NCI-H146 treated with DMSO at 0.1 percent for 48 hours (cell line): ENCODE measurements around the gene KRT12.
"Not testable (repeated sequence)": the region's sequence is repeated elsewhere in the genome, so short reads cannot be mapped to it uniquely, and the experiment has no call there.

Experiments used
- DNase-seq: peaks from one replicate; lab custom pipeline; 2025; ENCODE audit not compliant: unreplicated experiment; lab: John Stamatoyannopoulos, UW

Gene KRT12

DNA sequence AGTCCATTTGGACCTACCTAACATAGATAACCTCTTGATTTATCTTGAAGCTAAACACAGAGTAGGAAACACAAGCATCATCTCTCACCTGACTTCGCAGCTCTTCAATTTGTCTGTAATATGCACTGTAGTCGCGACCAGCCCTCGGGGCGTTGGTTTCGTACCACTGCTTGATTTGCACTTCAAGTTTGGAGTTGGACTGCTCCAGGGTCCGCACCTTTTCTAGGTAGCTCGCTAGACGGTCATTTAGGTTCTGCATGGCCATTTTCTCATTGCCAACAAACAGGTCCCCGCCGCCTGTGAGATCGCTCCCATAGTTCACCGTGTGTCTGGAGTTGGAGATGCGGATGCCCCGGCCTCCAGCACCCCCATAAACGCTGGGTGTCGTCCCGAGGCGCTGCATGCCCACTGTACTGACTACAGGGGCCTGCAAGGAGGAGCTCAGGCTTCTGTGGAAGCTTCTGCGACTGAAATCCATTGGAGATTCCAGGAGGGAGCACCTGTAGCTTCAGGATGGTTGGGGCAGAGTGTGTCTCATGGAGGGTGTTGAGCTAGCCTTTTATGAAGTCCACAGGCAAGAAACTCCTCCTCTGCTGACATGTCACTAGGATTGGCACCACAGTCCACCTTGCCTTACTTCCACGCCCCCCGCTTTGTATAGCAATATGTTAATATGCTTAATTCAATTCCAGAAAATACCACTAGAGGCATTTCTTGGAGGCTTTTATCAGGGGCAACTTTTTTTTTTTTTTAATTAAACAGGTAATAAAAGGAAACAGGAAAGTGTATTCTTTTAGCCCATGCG, 17.9 kb upstream of the KRT12 start, which contains the start of gene KRT20:
KRT20 (minus strand) TSS at position 535 of the 805 bp plus-strand sequence; CDS start at position 478, 57 bp downstream.
- no peak for DNase-seq

DNA sequence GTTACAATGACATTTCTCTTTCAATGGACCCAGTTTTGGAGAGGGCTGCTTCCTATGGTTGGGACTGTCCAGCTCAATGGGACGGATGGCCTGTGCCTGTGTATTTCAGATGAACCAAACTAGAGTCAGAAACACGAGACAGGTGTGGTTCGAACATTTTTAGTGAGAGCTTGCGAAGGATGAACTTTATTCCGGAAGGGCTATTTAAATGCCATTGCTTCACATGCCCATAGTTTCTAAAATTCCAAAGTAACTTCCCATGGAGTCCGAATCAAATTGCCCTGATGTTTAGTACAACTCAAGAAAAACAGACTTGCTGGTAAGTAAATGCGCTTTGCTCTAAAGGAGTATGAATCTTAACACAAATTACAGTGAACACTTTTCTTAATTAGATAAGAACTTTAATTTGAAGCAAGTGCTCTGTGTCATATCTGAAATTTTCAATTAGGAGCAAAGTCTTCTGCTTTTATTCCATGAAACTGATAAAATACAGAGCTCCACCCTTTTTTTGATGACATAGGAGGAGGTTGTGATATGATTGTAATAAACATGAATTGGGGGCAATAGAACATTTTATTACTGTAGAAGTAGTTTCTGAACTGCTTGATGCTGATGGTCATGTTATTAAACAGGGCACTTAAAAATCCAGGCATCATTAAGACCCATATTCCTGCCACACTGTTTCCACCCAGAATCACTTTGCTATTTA, 16.8 kb upstream of the KRT12 start:
- no peak for DNase-seq

DNA sequence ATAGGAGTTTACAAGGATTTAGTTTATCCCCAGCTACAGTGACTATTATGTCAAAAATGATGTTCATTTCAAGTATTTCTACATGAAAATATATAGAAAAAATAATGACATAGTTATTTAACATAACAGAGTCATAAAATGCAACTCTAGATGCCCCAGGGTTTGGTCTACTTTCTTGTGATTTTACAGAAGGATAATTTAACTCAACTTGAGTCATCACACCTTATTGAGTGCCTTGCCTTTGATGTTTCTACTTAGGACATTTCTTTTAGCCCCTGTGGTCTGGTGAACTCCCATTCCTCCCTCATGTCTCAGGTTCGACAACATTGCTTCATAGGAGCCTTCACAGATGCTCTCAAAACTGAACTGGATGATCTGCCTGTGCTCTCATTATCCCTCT, 16.0 kb upstream of the KRT12 start:
- no peak for DNase-seq

DNA sequence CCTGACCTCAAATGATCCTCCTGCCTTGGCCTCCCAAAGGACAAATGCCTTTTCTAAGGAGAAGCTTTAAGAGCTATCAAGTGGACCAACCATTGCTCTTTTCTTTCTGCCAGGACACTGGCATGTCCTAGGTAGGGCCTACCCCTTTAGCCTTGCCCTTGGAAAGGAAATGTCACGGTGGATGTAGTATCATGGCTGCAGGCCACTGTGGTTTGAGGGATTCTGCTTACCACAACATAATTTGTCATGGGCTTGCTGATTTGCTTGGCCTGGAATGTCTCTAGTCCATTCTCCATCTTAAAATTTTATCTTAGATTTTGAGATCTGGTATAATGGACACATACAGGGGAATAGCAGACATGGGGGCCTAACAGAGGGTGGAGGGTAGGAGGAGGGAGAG, 12.0 kb upstream of the KRT12 start:
- DNase-seq: no peak

DNA sequence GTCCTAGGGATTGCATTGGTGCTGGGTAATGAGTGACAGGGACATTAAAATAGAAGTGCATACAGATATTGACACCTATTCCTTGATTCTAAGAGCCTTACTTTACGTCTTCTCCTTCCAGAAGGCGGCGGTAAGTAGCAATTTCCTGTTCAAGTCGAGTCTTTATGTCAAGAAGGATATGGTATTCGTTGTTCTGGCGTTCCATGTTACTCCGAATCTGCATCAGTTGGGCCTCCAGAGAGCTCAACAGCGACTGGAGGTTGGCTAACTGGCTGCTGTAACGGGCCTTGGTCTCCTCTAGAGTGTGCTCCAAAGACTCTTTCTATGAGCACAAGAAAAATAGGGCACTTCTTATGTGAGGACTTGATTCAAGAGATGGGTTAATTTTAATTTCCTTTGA, 11.0 kb upstream of the KRT12 start:
- DNase-seq: no peak

DNA sequence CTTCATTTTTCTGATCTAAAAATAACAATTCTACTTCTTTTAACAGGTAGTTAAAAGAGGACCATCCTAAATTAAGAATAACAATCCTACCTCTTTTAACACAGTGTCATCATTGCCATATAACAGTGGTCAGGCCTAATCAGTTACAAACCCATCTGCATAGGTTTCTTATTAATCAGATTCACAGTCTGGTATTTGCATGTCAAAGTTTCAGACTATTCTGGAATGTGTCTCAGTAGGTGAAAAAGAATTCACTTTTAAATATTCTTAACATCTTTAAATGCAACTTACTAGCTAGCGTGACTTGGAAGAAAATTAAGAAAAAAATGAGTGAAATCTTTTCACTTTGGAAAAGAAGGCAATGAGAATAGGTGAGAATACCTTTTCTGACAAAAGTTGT, 6.8 kb upstream of the KRT12 start:
- DNase-seq: no peak

DNA sequence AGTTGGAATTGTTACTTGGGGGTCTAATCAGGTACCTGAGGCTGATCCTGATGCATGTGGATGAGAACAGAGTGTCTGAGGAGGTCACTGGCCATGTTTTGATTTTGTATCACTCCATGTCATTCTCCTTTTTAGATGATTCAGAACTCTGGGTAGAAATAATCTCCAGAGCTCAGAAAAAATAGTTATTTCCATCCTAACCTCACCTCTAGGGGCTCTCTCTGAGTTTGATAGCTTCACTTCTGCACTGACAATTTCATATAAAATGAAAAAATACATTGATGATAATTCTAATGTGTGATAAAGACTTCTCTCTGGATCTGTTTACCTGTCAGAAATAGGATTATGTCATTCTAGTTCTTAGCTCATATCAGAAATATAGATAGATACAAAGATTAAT, 6.2 kb upstream of the KRT12 start:
- no peak for DNase-seq

DNA sequence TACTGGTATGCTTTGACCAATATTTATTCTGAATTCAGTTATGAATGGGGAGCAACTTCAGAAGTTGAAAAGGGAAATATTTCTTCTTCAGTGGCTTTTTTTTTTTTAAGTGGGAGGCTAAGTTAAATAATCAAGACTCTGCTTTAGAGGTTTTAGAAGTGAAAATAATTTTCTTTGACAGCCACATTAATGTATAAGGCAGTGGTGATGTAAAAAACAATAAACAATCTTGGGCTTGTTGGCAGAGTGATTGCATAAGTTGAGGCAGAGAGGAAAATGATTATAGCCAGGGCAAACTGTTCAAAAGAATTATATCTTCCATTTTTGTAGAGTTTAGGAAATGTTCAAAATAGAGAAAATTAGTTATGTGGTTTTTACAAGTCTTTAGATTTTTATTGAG, 5.4 kb upstream of the KRT12 start:
- DNase-seq: no peak

DNA sequence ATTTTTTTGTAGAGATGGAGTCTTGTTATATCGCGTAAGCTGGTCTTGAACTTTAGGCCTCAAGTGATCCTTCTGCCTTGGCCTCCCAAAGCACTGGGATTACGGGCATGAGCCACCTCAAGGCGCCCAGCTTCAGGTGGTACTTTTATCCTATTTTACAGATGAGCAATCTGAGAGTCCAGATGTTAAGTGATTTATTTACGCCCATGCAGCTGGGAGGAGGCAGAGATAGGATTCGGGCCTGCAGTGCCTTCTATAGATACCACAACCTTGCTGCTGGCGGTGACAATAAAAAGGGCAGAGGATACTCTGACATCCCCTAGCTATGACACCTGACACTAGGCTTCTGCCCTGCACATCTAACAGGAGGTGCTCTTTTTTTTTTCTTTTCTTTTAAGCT, 4.3 kb upstream of the KRT12 start:
- no peak for DNase-seq

DNA sequence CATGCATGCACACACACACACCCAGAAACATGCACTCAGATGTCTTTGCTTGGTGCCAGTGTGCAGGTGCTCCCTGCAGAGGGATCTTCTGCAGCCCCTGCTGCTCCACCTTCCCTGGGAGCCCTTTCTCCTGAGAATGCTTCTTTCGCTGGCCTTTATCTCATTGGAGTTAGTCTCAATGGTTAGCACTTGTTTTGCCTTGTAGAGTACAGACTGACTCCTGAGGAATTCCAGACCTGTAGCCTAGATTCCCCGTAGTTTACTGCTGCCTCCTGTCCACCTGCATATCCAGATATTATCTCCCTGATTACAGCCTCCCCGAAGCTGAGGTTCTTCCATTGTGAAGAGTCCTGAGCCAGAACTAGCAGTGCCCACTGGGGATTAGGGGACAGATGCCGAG, 3.1 kb upstream of the KRT12 start:
- DNase-seq: no peak

DNA sequence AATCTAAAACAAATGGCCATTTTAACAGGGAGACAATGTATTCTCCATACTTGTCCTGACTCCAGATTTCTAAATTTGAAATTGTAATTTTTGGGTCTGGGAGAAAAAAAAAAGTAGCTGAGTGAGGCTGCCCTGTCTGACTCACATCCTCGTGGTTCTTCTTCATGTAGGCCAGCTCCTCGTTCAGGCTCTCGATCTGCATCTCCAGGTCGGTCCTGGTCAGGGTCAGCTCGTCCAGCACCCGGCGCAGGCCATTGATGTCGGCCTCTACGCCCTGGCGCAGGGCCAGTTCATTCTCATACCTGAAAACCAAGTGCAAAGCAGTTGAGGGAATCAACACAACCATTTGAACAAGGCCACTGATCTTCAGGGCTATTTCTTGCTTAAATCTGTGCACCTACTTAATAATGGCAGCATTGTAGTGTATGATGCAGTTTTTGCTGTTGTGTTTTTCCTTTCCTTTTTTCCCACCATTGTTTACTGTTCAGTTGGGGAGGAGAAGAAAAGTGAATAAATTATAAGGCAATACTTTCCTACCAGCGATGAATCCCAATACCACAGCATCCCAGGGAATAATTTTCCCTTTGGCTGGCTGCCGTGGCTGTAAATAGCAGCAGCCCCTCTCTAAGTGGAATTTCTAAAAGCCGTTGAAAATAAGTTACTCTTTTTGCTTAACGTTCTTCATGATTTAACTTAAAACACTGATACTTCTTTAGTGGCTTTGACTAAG, 2.2 kb downstream of the KRT12 start:
- DNase-seq: no peak

DNA sequence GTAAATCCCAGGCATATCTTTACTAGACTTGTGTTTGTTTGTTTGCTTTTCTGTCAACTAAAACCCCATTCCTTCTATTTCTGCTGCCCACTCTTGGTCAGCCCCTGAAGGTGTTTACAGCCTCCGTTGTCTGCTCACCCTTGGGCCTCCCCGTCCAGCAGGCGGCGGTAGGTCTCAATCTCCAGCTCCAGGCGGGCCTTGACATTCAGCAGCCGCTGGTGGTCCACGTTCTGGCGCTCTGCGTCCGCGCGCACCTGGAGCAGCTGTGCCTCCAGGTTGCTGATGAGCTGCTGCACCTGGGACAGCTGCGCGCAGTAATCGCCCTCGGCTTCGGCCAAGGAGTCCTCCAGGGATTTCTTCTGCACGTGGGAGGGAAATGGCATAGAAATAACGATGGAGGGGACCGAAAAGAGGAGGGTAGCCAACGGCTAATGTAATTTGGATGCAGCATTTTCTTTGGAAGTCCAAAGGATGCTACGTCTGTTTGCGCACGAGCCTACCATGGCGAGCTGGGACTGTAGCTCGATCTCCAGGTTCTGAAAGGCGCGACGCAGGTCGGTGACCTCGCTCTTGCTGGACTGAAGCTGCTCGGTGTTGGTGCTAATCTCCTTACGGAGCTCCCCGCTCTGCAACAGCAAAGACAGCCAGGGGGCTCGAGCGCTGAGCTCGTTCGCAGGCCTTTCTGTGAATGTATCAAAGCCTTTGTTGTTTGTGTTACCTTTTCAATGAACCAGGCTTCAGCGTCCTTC, 3.9 kb downstream of the KRT12 start:
- DNase-seq: no peak

DNA sequence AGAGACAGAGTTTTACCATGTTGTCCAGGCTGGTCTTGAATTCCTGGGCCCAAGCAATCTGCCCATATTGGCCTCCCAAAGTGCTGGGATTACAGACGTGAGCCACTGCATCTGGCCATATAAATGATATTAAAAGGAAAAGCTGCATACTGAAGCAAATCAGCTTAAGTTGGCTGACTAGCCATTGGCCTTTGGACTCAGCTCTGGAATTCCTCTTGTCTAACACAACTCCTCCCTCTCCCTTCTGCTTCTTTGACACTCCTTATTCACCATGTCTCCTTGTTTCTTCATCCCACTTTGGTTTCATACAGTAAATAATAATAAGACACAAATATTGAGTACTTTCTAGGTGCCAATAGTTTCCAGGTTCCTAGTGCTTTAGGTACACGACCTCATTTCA, 7.5 kb downstream of the KRT12 start:
- no peak for DNase-seq

DNA sequence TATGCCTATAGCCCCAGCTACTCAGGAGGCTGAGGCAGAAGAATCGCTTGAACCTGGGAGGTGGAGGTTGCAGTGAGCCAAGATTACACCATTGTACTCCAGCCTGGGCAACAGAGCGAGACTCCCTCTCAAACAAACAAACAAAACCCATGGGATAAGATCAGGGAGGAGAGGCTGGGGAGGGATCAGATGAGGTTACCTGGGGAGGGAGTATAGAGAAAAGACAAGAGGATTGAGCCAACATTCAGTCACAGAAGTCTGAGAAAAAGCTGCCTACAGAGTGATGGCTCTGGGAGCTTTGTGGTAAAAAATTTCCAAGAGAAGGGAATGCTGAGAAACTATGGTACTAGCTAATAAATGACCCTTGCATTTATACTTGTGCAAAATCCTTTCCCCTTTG, 8.4 kb downstream of the KRT12 start:
- DNase-seq: not testable (repeated sequence)

DNA sequence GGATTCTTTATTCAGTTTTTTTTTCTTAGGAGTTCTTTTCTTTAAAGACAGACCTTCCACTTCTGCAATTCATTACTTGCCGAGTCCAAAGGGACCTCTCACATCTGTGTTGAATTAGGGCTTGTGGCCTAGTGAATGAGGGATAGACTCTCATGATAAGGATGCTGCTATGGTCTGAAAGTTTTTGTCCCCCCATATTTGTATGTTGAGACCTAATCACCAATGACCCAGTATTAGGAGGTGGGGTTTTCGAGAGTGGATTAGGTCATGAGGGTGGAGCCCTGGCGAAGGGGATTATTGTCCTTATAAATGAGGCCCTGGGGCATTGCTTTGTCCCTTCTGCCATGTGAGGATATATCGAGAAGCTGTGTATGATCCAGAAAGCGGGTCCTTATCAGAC, 9.5 kb downstream of the KRT12 start:
- no peak for DNase-seq

DNA sequence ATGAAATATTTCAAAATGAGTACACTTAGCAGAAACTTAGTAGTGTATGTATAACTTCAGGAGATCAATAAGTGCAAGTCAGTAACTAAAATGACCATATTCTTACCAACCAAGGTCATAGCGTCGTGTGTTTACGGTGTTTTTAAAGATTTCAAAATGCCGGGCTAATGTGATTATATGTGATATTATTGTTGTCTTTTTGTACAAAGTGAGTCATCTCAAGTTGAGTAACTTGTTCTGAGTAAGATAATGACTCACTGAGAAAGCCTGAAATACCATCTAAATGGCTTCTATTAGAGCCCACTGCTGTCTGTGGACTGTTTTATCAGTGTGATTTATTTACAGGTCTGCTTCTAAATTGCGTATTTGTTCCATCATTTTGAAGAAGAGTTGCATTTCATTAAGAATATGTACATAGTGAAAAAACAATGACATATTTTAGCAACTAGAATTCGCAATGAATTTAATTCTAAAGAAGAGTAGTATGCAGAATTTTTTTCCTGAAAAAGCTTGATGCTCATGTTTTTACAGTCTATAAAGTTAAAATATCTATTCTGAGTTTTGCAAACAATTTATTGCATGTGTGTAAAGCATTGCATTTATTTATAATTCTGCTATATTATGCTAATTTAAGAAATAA, 12.7 kb downstream of the KRT12 start:
- no peak for DNase-seq

DNA sequence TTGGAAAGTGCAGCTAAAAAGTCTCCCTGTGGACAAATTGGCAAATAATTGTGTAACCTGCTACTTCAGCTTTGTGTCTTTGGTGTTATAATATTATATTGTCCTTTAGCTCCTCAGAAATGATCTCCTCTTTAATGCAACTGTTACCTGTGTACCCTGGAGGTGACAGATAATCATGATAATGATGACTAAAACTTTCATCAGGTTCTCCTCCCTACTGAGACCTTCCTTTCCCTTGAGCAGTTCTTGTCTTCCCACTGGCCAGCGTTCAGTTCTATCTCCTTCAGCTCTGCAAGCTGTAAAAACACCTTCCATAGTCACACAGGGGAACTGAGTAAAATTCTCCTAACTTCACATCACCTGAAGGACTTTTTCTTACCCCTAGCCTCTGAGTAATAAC, 14.7 kb downstream of the KRT12 start:
- DNase-seq: no peak

DNA sequence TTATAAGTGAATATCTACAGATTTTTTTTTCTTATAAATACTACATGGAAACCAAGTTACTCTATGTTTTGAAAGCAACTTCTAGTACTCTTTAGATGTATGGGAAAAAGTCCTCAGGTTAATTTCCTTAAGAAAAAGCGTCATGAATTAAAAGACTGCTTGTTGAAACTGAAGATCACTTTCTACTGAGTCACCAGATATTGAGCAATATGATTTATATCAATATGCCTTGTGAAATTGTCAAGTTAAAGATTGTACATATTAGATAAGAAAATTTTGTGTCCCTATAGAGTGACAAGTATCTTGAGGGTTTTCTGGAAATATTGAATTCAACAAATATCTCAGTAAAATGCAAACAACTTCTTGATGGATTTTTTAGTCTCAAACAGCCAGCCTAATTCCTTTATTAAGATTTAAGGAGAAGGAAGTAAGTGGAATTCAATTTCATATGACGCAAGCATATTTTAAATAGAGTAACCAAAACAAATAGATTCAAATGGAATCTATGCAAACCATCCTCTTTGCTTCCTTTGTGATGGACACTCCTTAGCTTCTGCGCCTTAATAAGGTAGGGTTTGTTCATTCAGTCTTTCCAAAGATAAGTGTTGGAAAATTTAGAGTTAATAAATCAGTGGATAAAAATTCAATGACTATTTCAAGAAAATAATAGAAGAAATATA, 16.6 kb downstream of the KRT12 start:
- no peak for DNase-seq

DNA sequence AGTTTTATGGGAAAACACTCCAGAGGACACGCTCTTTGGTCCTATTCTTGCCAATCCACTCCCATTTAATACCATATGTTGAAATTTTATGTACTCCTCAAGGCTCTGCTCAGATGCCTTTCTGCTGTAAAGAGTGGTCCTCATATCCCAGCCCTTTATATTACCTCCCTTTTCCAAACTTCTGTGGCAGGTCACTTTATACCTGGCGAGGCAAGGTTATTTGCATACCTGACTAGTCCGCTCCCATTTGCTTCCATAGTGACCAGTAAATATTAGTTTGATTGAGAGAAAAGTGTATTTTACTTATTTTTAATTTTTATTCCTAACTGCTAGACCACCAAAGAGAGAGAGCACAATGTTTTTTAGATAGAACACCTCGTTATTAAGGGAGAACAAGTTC, 17.3 kb downstream of the KRT12 start:
- DNase-seq: no peak

DNA sequence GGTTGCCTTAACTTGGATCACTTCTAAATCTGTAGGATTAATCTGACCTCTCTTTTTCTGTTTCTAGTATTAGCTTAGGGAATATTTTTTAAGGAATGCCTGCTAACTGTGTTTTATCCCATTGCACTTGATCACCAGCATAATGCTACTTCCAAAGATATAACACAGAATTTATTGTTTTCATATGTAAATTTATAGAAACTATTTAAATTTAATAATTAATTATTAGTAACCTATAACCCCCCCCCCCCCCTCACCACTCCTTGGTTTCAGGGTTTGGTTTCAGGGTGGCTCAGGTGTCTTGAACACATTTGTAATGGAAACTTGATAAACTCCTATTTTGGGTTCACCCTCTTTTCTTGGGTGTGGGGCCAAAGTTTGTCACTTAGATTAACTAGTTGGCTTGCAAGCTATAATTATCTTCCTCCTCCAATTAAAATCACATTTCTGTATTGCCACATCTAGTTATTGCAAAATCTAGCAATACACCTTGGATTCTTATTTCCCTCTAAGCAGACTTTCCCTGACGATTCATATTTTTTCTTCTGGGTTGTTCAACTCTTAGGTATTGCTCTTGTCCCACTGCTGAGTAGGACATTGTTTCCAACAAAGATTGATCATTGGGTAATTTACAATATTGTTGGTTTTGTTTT, 18.3 kb downstream of the KRT12 start:
- no peak for DNase-seq
